Small intestine (tissue), 7 donors: ENCODE measurements around the gene PEX5L. TPM values are rescaled to one million over a fixed set of nuclear protein-coding genes. Genes with fewer than 3 reads are reported as not detected.

Experiments used
- DNase-seq, 2 donors: peaks; one replicate each; pipeline versions ENCODE4 v3.0.0 to v3.0.0-alpha.2; 2013
- FAIRE-seq: peaks from 2 replicates; lab custom pipeline; 2012; peaks lifted over from hg19 to GRCh38; lab: Jason Lieb, UNC
- H3K27ac ChIP-seq, 3 donors: one replicate each; pipeline ENCODE4 v1.5.1; 2013; ENCODE audit warnings: low read length in 2 of 3, mild to moderate bottlenecking in 2 of 3, control low read depth in 1 of 3, inconsistent platforms in 1 of 3, low read depth in 1 of 3, moderate library complexity in 1 of 3
- H3K27me3 ChIP-seq, 3 donors: one replicate each; pipeline ENCODE4 v1.6.1; 2013; ENCODE audit warnings: low read length in 3 of 3, inconsistent platforms in 1 of 3; ENCODE audit not compliant: control insufficient read depth in 3 of 3, insufficient read depth in 3 of 3
- H3K36me3 ChIP-seq, 3 donors: one replicate each; pipeline ENCODE4 v1.6.1; 2013; ENCODE audit warnings: low read length in 3 of 3, inconsistent platforms in 1 of 3, low read depth in 1 of 3, mild to moderate bottlenecking in 1 of 3, moderate library complexity in 1 of 3; ENCODE audit not compliant: control insufficient read depth in 3 of 3, insufficient read depth in 2 of 3
- H3K4me1 ChIP-seq, 3 donors: one replicate each; pipeline ENCODE4 v1.6.1; 2013; ENCODE audit warnings: low read length in 2 of 3, inconsistent platforms in 1 of 3, low read depth in 1 of 3, mild to moderate bottlenecking in 1 of 3, moderate library complexity in 1 of 3; ENCODE audit not compliant: control insufficient read depth in 3 of 3, insufficient read depth in 2 of 3
- H3K4me3 ChIP-seq, 3 donors: one replicate each; pipeline ENCODE4 v1.5.1; 2013; ENCODE audit warnings: low read length in 3 of 3, control low read depth in 1 of 3, inconsistent platforms in 1 of 3, low read depth in 1 of 3, mild to moderate bottlenecking in 1 of 3, moderate library complexity in 1 of 3
- H3K9me3 ChIP-seq, 2 donors: one replicate each; pipeline ENCODE4 v1.6.1; 2013; ENCODE audit warnings: low read depth in 1 of 2, low read length in 1 of 2; ENCODE audit not compliant: control insufficient read depth in 2 of 2, insufficient read depth in 1 of 2
- WGBS, 3 donors: extraction: QIAGEN DNeasy Blood & Tissue Kit; methylation state at CpG; one replicate each; pipeline ENCODE4 v1.1.7; 2013; 5-methylcytosine and 5-hydroxymethylcytosine counted together
- polyA plus RNA-seq, 4 donors: library from polyadenylated mRNA; stranded (reverse) in 3 of 4; unstranded in 1 of 4; fragments of 200-250 nt in 3 of 4; fragments of 120-200 nt in 1 of 4; gene quantifications; one replicate each; pipeline versions ENCODE4 v1.2.1 to v1.2.3, GENCODE V29; 2013
- donor health status: healthy with polysubstance abuse.
- donor health status: control.
- donor health status: control.
- donor health status: Bipolar disorder and iron deficiency.
- donor health status: healthy.

The PEX5L gene
- polyA plus RNA-seq, 4 donors: 0.07 to 0.81 (median 0.21) TPM; not detected in 1

DNA sequence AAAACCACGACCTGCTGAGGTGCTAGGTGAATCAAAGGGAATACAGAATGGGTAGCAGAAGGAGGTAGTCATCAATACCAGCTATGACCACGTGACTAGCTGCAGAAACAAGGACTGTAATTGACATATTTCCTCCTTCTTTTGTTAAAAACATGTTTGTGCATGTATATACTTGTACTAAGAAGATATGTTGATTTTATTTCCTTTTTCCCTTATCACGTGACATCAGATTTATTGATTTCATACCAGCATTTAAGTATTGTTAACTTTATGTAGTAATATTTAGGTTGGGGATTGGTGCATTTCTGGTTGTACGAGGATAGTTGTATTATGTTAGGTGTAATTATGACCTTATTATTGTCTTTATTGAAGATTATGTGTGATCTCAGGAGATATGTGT is 36.2 kb downstream of the PEX5L start:
- Histone ChIP-seq H3K9me3 (no peaks in the 10 kb centered on the region), H3K4me1 (no peaks in the 10 kb centered on the region), H3K27me3 (no peaks in the 10 kb centered on the region), H3K27ac (no peak overlapping the region), H3K36me3 (no peaks in the 10 kb centered on the region), H3K4me3 (no peak overlapping the region)
- 48 to 72% (median 52%) methylated on average over 4 of the region's 4 CpGs for WGBS, 3 donors
- no peak for FAIRE-seq
- no peak for DNase-seq

DNA sequence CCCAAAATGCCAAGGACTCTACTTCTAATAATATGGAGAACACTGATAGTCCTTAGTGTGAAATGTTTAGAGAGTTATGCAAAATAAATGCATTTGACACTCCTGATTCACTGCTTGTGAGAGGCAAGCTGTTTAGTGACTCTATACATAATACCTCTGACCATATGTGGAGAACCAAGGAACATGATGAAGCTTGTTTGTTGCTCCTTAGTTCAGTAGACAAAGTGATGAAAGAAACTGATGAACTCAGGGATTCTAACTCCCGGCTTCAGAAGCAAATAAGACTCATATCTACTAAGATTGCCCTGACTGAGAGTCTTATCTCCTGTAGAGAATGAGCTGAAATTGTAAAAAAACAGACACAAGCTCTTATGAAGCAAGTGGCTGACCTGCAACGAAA is 41.3 kb downstream of the PEX5L start:
- no peaks in the 10 kb centered on the region for H3K9me3 ChIP-seq
- no peaks in the 10 kb centered on the region for H3K36me3 ChIP-seq
- no peak overlapping the region for H3K4me3 ChIP-seq
- WGBS, 3 donors: 37 to 64% (median 57%) methylated on average over 2 of the region's 2 CpGs
- H3K27me3 ChIP-seq: no peaks in the 10 kb centered on the region
- H3K27ac ChIP-seq: no peak overlapping the region
- no peaks in the 10 kb centered on the region for H3K4me1 ChIP-seq
- no peak for FAIRE-seq
- DNase-seq: no peak

DNA sequence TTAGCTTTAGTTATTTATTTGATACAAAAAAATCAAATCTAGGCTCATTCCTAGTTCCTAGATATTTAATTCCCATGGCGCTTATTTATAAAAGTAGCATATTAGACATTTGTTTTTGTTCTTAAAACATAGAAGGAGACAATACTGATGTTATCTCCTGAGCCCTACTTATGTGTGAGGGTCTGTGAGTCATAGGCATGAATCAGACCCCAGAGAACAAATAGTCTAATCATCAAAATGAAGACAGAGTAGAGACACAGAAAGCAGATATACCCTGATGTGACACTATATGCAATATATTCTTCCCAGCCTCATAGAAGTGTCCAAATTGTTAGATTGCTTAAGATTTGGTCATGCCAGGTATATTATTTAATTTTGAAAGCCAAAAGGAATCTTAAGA is 44.9 kb downstream of the PEX5L start:
- 89 to 93% (median 92%) methylated on average over 1 of the region's 1 CpG for WGBS, 3 donors
- DNase-seq (no peak), FAIRE-seq (no peak)
- no peak overlapping the region for H3K27ac ChIP-seq
- no peaks in the 10 kb centered on the region for H3K4me1 ChIP-seq
- no peaks in the 10 kb centered on the region for H3K36me3 ChIP-seq
- H3K9me3 ChIP-seq: no peaks in the 10 kb centered on the region
- H3K27me3 ChIP-seq: no peaks in the 10 kb centered on the region
- no peak overlapping the region for H3K4me3 ChIP-seq

DNA sequence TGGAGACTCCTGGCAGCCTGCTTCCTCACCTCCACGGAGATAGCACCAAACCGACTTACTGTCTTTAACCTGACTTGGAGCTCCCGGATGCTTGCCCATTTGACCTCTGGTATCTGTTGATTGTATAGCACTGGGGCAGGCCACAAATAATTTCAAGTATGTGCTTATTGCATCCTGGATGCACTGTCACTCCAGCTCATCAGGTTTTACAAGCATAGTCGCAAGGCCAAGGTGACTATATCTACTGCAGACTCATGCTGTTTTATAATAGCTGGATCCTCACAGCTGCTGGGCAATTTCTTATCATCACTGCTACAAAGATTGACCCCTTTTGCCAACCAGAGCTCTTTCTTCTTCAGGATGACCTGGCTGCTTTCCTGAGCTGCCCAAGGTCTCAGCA is 45.6 kb downstream of the PEX5L start:
- Histone ChIP-seq H3K9me3 (no peaks in the 10 kb centered on the region), H3K4me3 (no peak overlapping the region), H3K27me3 (no peaks in the 10 kb centered on the region), H3K4me1 (no peaks in the 10 kb centered on the region), H3K27ac (no peak overlapping the region), H3K36me3 (no peaks in the 10 kb centered on the region)
- 63 to 73% (median 69%) methylated on average over 4 of the region's 4 CpGs for WGBS, 3 donors
- FAIRE-seq (no peak), DNase-seq (no peak)

DNA sequence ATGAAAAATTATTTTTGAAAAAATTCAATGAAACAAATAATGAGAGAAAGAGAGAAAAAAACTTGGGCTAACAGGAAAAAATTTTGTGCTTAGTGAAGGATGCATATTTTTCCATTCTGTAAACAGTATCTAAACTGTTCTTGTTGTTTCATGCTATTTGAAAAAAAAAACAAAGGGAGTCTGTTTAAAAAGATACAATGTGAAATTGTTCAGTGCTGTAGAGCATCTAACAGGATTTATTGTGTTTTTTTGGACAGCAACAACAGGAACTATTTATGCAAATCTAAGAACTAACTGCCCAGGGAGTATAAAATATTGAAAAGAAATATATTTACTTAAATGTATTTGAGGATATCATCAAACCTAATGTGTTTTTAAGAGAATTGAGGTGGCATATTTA is 55.1 kb downstream of the PEX5L start:
- Histone ChIP-seq H3K27ac (no peak overlapping the region), H3K4me3 (no peak overlapping the region), H3K4me1 (no peaks in the 10 kb centered on the region), H3K36me3 (no peaks in the 10 kb centered on the region), H3K27me3 (no peaks in the 10 kb centered on the region), H3K9me3 (no peaks in the 10 kb centered on the region)
- DNase-seq (no peak), FAIRE-seq (no peak)

GRCh38 chr3:179977356-179977755 is 59.4 kb downstream of the PEX5L start:
- DNase-seq (no peak), FAIRE-seq (no peak)
- no peaks in the 10 kb centered on the region for H3K9me3 ChIP-seq
- H3K36me3 ChIP-seq: no peaks in the 10 kb centered on the region
- H3K4me1 ChIP-seq: no peaks in the 10 kb centered on the region
- H3K4me3 ChIP-seq: no peak overlapping the region
- H3K27ac ChIP-seq: no peak overlapping the region
- 64 to 88% (median 72%) methylated on average over 3 of the region's 3 CpGs for WGBS, 3 donors
- peaks cover 0 to 3% (median 0%) of the 10 kb centered on the region in 3 donors for H3K27me3 ChIP-seq

- WGBS, 3 donors: 33 to 41% (median 40%) methylated on average over 4 of the region's 4 CpGs
- H3K36me3 ChIP-seq: no peaks in the 10 kb centered on the region
- no peak overlapping the region for H3K27ac ChIP-seq
- DNase-seq (no peak), FAIRE-seq (no peak)
- no peaks in the 10 kb centered on the region for H3K9me3 ChIP-seq
- H3K4me1 ChIP-seq: no peaks in the 10 kb centered on the region
- peaks cover 0 to 3% (median 0%) of the 10 kb centered on the region in 3 donors for H3K27me3 ChIP-seq
- H3K4me3 ChIP-seq: no peak overlapping the region
Measured at GRCh38 chr3:179973931-179974361, 62.8 kb downstream of the PEX5L start.

GRCh38 chr3:179972881-179973423 is 63.8 kb downstream of the PEX5L start:
- WGBS, 3 donors: 66 to 79% (median 78%) methylated on average over 2 of the region's 2 CpGs
- no peaks in the 10 kb centered on the region for H3K9me3 ChIP-seq
- H3K27ac ChIP-seq: no peak overlapping the region
- FAIRE-seq (no peak), DNase-seq (no peak)
- no peaks in the 10 kb centered on the region for H3K4me1 ChIP-seq
- no peaks in the 10 kb centered on the region for H3K36me3 ChIP-seq
- H3K27me3 ChIP-seq: peaks cover 0 to 3% (median 0%) of the 10 kb centered on the region in 3 donors
- no peak overlapping the region for H3K4me3 ChIP-seq

DNA sequence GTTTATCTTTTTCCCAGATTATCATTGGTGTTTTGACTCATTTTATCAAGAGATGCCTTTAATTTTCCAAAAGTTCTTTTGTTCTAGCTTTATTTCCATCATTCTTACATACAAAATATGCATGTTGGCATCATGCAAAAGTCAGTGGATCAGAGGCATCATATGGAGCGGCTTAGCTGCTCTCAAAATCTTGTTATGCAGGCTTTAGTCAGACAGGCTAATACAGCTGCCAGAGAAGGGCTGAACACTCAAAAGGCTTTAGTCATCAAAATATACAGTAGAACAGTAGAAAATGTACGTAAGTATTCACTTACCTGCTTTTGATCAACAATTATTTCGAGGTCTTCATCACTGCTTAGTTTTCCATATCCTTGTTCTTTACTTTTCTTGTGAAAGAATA is 65.5 kb downstream of the PEX5L start:
- no peak for DNase-seq
- no peaks in the 10 kb centered on the region for H3K36me3 ChIP-seq
- H3K27me3 ChIP-seq: peaks cover 0 to 3% (median 0%) of the 10 kb centered on the region in 3 donors
- no peaks in the 10 kb centered on the region for H3K9me3 ChIP-seq
- H3K4me1 ChIP-seq: no peaks in the 10 kb centered on the region
- no peak overlapping the region for H3K4me3 ChIP-seq
- FAIRE-seq: no peak
- H3K27ac ChIP-seq: no peak overlapping the region
- WGBS, 3 donors: 57 to 82% (median 76%) methylated on average over 3 of the region's 3 CpGs
